GM19239 (cell line): ENCODE measurements around the gene CD248.
"Not testable (repeated sequence)": the region's sequence is repeated elsewhere in the genome, so short reads cannot be mapped to it uniquely, and the experiment has no call there.

Experiments used
- DNase-seq: peaks from one replicate; pipeline ENCODE4 v3.0.0; 2011; ENCODE audit warnings: low spot score; ENCODE audit not compliant: insufficient read length
- FAIRE-seq: peaks from 2 replicates; lab custom pipeline; 2011; peaks lifted over from hg19 to GRCh38; lab: Jason Lieb, UNC

The CD248 gene

DNA sequence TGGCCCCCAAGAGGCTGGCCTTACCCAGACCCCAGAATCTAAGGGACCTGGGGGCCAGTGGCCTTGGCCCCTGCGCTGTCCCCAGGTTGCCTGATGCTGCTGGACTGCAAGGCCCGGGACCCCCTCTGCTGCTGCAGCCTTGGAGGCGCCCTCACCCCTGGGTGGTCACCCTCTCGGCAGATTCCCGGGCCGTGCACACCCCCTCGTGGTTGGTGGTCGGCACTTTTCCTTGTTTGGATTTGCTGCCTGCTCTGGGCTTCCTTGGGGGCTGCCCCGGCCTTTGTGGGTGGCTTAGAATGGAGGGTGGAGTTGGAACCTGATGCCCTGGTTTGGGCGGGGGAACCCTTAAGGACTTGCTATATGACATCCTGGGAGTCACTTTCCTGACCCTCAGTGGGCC is 14.1 kb upstream of the CD248 start:
- DNase-seq = no peak
- no peak for FAIRE-seq

DNA sequence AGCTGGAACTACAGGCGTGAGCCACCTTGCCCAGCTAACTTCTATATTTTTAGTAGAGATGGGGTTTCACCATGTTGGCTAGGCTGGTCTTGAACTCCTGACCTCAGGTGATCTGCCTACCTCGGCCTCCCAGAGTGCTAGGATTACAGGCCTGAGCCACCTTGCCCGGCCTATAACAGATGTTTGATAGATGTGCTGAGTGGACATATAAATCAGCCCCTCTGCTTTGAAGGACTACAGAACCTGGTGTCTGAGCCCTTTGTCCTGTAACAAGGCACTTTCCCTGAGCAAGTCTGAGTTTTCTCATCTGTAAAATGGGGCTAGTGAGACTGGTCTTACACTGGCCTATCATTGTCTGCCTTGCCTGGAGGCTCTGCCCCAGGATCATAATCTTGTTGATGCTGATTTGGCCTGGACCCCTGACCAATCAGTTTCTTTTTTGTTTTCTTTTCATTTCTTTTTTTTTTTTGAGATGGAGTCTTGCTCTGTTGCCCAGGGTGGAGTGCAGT is 12.4 kb upstream of the CD248 start:
- no peak for FAIRE-seq
- no peak for DNase-seq

DNA sequence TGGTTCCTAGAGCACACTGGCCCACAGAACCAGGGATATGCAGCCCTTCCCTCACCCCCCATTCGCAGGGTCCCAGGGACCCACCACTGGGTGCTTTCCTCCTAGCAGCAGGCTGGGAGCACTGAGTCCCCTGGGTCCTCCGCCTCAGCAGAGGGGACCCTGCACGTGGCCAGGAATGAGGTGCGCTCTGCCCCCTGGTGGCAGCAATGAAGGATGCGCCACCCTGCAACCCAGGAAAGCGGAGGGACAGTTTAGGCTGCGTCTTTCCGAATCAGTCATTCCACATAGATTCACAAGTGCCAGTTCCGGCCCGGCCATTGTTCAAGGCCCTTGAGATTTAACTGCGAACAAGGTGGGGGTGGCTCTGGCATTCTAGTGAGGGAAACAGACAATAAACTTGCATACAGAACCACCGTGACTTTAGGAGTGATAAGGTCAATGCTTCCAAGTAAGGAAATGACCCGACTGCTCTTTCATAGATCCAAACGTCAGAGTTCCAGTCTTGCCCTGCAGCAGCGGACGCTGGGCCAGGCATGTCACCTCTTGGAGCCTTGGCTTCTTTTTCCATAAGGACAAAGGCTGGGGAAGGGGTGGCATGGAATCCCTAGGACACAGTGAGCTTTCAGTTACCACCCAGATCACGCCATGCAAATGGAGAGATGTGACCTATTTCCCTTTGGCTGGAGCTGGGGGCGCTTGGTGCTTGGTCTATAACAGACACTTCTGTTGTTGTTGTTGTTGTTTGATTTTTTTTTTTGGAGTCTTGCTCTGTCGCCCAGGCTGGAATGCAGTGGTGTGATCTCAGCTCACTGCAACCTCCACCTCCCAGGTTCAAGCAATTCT is 11.7 kb upstream of the CD248 start:
- FAIRE-seq = peak; percentile 94

DNA sequence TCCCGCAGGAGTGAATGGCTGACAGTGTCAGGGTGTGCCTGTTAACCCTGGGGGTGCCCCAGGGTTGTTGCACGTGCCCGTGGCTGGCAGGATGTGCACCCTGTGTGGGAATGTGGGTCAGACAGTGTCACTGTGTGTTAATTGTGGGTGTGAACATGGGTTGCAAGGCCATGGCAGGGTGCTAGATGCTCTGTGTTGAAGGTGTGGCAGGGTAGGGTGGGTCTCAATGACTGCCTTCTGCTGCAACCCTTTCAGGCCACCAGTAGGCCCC is 11.1 kb upstream of the CD248 start:
- FAIRE-seq = no peak
- DNase-seq = no peak

More for the DNA sequence above, 11.7 kb upstream of the CD248 start:
- peak; percentile 92 for DNase-seq

DNA sequence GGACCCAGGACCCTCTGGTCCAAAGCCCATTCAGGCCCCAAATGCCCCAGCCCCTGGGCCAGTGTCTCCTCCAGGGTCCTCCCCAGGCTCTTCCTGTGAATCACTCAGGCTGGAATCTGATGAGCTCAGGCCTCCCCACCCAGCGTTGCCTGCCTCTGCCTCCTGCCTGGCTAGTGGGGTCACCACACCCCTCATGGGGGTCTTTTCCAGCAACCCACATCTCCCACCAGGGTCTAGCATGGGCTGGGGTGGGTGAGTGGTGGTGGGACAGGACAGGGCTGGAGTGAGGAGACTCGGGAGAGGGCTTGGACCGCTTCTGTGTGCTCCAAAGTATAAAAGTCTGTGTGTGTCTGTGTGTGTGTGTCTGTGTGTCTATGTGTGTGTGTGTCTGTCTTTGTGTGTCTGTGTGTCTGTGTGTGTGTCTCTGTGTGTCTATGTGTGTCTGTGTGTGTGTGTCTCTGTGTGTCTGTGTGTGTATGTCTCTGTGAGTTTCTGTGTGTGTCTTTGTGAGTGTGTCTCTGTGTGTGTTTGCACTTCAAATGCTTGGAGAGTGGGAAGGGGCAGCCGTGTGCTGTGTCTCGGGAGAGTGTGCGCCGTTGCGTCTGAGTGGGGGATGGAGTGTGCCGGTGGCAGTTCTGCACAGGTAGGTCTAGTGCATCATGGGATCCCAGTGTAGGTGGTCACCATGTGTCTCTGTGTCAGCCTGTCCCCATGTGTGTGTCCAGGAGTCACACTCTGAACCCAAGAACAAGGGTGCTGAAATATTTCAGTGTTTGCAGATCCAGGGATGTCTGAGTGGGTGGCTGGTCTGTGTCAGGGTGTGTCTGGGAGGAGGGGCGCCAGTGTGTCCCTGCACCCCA is 10.6 kb upstream of the CD248 start:
- DNase-seq (no peak), FAIRE-seq (no peak)

DNA sequence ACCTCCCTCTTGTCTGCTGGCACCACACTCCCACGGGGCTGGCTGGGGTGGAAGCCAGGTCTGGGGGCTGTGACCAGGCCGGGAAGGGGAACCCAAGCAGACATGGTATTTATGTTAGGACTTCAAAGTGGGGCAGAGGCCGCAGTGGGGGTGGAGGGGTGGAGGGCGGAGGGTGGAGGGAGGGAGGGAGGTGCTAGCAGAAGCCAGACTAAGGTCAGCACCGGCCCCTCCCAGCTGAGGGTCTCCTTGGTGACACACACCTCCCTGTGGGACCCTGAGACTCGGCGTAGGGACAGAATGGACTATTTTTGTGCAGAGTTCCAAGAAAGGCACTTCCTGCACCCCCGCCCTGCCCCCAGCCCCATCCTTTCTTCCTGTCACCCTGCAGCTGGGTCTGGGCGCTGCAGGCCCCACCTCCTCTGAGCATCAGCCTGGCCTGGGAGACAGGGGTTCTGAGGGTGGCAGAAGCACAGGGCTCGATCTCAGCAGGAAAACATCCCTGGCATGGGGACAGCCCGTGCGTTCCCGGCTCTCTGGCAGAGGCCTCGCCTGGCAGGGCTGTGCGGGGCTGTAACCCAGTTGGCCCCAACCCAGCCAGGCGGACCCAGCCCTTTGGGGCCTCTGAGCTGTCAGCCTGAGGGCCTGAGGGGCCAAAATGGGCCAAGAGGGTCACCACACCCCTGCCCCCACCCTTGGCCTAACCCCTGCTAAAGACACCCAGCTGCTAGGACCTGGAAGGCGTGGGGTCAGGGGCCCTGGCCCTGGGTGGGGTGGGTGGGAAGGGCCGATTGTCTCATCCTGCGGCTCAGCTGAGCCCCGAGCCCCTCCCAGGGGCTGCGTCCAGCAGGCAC is 9.6 kb upstream of the CD248 start:
- DNase-seq (no peak), FAIRE-seq (no peak)

DNA sequence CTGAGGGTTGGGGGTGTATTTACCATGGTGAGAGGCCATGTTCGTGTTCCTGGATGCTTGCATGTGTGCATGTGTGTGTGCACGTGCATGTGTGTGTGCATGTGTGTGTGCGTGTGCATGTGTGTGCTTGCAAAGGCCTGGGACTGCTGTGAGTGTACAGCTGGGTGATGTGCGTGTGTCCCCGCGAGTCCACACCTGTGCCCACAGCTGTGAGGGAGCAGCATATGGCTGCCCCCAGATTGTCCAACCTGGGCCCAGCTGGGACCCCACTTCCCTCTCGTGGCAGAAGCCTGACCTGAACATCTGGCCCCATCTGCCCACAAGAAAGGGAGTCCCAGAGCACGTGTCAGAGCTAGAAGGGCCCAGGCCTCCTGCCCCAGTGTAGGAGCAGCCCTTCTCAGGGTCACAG is 8.4 kb upstream of the CD248 start:
- DNase-seq = no peak

DNA sequence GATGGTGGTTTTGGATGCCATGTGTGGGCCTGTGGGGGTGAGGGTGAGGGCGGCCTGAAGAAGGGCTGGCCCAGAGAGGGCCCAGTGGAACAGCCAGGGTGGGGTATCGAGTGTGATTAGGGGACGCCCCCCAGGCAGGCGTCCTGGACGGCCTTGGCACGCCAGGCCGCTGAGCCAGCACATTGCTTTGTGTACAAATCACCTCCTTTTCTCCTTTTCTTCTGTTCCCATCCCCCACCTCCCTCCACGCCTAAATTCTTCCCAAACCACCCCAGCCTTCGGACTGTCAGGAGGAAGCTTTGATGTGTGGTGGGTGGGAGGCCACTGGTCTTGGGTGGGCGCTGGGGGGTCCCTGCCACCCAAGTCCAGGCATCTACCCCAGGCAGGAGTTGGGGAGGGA is 7.8 kb upstream of the CD248 start:
- FAIRE-seq = no peak

More for the DNA sequence above, 8.4 kb upstream of the CD248 start:
- FAIRE-seq = no peak

DNA sequence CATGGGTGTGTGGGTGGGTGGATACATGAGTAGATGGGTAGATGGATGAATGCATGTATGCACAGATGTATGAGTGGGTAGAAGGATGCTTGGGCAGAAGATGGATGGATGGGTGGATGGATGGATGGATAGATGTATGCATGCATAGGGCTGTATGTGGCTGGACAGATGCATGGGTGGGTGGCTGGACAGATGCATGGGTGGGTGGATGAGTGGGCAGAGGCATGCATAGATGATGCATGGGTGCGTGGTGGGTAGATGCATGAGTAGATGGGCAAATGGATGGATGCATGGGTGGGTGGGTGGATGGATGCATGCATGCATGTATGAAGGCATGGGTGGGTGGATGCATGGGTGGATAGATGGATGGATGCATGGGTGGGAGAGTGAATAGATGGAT is 6.8 kb upstream of the CD248 start:
- FAIRE-seq (no peak), DNase-seq (no peak)

More for the DNA sequence above, 7.8 kb upstream of the CD248 start:
- DNase-seq = no peak

DNA sequence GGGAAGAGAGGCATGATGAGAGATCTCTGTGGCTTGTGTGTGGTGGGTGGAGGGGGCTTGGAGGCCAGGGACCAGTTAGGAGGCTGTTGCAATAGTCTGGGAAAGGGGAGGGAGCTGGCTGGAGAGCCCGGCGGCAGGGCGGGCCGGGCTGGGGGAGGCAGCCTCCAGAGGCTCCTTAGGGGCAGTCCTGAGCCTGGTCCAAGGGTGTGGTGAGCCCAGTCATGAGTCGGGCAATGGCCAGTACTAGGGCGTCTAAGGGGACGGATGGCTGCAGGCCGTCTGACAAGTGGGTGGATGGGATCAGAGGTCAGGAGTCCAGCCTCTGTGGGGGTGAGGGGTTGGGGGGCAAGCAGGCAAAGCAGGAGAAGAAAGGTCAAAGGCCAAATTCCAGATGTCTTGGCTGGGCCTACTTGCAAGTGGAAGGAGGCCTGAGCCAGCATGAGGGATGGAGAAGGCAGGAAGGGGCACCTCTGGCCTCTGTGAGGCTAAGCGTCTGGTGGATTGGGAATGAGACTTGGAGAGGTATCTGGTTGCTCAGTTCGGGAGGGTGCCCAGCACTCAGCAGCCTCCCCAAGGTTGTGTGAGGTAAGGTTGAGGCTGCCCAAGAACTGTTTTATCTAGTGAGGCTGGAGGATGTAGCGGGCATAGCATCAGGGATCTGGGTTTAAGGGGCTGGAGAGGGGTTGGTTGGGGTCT is 6.0 kb upstream of the CD248 start:
- no peak for FAIRE-seq
- no peak for DNase-seq

DNA sequence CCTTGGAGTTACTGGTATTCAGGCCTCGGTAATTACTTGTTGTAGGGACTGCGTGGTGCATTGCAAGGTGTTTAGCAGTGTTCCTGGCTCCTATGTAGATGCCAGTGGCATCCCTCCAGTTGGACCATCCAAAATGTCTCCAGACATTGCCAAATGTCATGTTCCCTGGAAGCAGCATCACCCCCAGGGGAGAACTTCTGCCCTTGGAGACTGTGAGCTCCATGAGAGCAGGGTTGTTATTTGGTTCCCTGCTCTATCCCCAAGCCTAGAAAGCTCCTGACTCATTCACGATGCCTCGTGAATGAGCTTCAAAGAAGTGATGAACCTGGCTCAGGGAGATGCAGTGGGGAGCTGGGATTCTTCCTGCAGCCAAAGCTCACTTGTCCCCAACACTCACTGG is 4.8 kb upstream of the CD248 start:
- FAIRE-seq (no peak), DNase-seq (no peak)

DNA sequence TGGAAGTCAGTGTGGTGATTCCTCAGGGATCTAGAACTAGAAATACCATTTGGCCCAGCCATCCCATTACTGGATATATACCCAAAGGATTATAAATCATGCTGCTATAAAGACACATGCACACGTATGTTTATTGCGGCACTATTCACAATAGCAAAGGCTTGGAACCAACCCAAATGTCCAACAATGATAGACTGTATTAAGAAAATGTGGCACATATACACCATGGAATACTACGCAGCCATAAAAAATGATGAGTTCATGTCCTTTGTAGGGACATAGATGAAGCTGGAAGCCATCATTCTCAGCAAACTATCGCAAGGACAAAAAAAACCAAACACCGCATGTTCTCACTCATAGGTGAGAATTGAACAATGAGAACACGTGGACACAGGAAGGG is 3.9 kb upstream of the CD248 start:
- FAIRE-seq, DNase-seq: not testable (repeated sequence)

DNA sequence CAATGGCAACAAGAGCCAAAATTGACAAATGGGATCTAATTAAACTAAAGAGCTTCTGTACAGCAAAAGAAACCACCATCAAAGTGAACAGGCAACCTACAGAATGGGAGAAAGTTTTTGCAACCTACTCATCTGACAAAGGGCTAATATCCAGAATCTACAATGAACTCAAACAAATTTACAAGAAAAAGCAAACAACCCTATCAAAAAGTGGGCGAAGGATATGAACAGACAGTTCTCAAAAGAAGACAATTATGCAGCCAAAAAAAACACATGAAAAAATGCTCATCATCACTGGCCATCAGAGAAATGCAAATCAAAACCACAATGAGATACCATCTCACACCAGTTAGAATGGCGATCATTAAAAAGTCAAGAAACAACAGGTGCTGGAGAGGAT is 3.4 kb upstream of the CD248 start:
- not testable (repeated sequence) for DNase-seq, FAIRE-seq

DNA sequence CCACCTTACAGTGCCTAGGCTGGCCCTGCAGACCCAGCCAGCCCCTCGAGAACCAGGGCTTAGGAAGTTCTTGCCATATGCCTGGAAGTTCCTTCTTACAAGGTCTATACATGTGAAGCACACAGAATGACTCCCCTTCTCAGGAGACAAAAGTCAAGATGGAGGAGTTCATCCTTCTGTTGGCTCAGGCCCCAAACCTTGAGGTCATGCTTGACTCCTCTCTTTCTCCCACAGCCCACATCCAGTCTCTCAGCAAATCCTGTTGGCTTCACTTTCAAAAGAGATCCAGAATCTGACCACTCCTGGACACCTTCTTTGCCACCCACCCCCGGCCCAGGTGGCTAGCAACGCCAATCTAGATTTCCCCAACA is 1.7 kb upstream of the CD248 start:
- no peak for DNase-seq
- no peak for FAIRE-seq

DNA sequence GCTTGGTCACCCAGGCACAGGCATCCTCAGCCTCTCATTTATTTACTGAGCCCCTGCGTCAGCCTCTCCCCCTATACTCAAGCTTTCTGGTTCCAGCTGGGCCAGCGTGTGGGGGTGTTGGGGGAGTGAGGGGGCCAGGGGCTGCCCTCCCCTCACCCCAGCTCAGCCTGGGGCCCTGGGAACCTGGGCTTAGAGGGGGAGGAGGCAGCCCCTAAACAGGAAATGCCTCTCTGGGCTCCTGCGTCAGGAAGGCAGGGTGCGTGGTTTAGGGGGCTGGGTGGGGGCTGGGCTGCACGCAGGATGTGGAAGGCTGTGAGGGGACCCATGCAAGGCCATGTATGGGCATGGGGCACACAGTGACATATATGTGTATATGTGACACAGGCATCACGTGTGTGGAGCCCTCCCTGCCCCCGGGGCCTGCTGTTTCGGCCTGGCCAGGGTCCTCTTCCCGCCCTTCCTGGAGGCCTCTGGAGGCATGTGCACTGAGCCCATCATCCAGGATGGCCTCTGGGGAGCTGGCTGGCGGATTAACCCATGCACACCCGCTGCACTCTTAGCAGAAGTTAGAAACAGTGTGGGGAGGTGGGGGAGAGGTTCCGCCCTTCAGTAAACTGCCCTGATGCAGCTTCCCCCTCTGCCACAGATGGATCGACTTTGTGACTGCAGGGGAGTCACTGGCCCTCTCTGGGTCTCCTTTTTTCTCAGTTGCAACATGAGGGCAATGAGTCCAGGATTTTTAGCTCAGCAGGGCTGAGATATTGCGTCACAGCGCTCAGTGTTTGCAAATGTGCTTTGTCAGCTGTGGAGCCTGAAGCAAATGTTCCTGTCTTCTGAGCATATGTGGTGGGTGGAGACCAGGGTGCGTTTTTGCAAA is 1.1 kb upstream of the CD248 start:
- FAIRE-seq = peak; percentile 77
- no peak for DNase-seq

DNA sequence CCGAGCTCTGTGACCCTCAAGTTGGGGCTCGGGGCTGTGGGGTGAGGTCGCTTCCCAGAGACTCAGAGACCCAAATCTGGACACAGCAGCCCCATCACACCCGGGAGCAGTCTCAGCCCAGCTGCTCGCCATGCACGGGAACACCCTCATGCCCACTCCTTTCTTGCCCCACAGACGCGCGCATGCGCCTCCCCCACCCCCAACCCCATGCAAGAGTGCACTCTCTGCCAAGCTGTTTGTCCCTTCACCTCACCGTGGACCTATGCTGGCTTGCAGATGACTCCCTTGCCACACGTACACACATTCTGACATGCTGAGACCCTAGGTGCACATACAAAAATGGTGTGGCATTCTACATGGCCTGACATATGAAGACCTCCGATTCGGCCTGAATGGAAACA is 478 bp upstream of the CD248 start:
- FAIRE-seq = no peak

DNA sequence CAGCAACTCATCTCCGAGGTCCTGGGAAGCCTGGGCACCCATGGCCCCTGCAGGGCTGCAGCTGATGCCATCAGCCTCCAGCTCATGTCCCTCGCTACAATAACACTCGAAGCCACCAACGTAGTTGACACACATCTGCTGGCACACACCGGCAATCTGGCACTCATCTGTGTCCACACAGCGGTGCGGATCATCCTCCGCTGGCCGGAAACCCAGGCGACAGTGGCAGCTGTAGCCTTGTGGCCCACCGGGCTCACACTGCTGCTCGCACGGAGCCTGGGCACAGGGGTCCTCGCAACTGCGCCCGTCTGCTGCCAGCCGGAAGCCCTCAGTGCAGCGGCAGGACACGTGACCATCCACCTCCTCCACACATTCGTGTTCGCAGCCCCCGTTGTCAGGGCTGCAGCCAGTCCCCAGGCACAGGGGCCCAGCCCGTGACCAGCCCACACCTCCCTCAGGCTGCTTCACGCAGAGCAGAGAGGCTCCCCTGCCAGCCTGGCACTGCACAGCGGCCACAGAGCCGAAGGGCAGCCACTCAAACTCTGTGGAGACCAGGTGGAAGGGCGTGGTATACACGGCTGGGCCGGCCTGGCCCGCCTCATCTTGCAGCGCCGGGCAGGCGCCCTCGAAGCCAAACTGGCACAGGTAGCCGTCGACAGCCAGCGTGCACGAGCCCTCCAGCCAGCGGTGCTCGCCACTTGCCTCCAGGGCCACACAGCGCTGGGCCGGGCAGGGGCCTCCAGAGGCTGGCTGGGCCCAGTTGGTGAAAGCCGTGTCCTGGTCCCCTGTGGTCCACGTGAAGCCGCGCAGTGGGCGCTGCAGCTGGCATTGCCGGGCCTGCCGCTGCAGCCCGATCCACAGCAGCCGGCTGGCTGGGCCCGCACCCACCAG is 678 bp downstream of the CD248 start:
- DNase-seq = no peak
- no peak for FAIRE-seq

More for the DNA sequence above, 478 bp upstream of the CD248 start:
- DNase-seq = no peak

DNA sequence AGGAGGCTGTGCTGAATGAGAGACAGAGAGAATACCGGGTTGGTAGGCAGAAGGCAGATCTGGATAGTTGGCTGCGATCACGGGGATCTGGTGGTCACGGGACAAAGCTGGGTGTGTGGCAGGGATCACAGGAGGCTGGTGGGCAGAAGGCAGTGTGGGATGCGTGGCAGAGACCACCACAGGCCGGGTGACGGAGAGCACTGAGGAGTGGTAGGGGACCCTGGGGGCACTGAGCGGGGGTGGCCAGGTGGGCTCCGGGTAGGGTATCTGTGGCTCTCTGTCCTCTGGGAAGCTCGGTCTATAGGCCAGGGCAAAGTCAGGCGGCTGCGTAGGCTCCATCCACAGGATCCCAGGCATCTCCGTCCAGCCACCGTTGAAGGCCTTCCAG is 1.4 kb downstream of the CD248 start:
- FAIRE-seq (no peak), DNase-seq (no peak)
